ENCODE measurements around the gene DNLZ.

DNA sequence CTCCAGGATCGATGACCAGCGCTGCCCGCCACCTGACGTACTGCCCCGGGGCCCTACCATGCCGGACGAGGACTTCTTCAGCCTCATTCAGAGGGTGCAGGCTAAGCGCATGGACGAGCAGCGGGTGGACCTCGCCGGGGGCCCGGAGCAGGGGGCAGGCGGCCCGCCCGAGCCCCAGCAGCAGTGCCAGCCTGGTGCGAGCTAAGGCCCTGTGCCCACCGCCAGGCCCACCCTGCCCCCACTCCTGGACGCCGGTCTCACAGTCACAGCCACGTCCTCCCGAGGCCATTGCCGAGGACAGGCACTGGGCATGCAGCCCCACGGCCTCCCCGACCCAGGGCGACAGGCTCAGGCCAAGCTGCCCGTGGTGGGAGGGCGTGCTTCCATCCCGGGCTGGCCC is 5.5 kb downstream of the DNLZ start:
- TF ChIP-seq POLR2AphosphoS5 (IDR thresholded peaks at IDR 0.05; ENCODE audit: low read depth, low read length), result no peak
- TF ChIP-seq POLR2A (IDR thresholded peaks at IDR 0.05; ENCODE audit: low read depth, low read length), result no peak
- no peak for TF ChIP-seq SPI1 (IDR thresholded peaks at IDR 0.05; ENCODE audit: low read depth, low read length)

All from GM12891 (cell line).